Measurements from ENCODE around the gene SLC38A8.

GRCh38 chr16:84054916-84055315 lies 12.3 kb upstream of the SLC38A8 start:
- no peak for TF ChIP-seq CTCF (IDR thresholded peaks at IDR 0.05)
- TF ChIP-seq POLR2A (IDR thresholded peaks at IDR 0.05), result no peak

Data from thyroid gland (tissue), 4 donors.